Ramos (cell line): ENCODE data around the gene CC2D1A.

Source experiments
- in situ Hi-C: fragments of 300-500 bp; cut with MboI; formaldehyde crosslinking; loops from one replicate; pipeline ENCODE4 v1.14.3; 2022; ENCODE audit warnings: low sequenced_read_pairs; ENCODE audit not compliant: unreplicated experiment

Gene CC2D1A

GRCh38 chr19:13931391-13932148 lies 25.6 kb downstream of the CC2D1A start:
- in situ Hi-C loops = no loop called here

GRCh38 chr19:13932149-13932637 lies 26.2 kb downstream of the CC2D1A start:
- in situ Hi-C loops = no loop called here

DNA sequence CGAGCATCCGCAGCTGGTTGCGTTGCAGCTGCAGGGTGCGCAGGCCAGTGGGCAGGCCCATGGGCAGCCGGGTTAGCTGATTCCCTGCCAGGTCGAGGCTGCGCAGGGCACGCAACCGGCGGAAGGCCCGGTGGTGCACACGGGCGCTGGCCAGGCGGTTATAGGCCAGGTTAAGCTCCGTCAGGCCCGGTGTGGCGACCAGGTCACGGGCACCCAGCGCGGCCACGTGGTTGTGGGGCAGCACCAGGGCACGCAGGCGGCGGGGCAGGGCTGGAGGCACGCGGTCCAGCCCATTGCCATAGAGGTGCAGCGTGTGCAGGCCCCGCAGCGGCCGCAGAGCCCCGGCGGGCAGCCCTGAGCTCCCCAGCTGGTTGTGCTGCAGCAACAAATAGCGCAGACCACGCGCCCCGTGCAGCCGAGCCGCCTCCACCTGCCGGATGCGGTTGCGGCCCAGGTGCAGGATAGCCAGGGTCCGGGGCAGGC lies 27.0 kb downstream of the CC2D1A start:
- in situ Hi-C loops = no loop called here

DNA sequence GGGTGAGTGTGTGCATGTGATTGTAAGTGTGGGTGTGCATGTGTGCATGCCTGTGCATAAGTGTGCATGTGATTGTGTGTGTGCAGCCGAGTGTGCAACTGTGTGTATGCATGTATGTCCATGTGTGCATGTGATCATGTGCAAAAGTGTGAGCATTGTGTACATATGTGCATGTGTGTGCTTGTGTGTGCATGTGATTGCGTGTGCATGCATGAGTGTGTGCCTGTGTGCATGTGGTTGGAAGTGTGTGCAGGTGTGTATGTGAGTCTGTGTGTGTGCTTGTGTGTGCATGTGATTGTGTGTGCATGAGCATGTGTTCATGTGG lies 28.7 kb downstream of the CC2D1A start:
- in situ Hi-C loops = no loop called here

GRCh38 chr19:13935765-13936510 lies 29.9 kb downstream of the CC2D1A start:
- in situ Hi-C loops = no loop called here

- in situ Hi-C loops = no loop called here
Observed at GRCh38 chr19:13937479-13938300, 31.7 kb downstream of the CC2D1A start.

- in situ Hi-C loops = no loop called here
Observed at GRCh38 chr19:13938301-13939064, 32.5 kb downstream of the CC2D1A start, which contains the start of gene PODNL1. Gene PODNL1 (minus strand): TSS chr19:13938417. CDS start chr19:13938181, 236 bp downstream.

DNA sequence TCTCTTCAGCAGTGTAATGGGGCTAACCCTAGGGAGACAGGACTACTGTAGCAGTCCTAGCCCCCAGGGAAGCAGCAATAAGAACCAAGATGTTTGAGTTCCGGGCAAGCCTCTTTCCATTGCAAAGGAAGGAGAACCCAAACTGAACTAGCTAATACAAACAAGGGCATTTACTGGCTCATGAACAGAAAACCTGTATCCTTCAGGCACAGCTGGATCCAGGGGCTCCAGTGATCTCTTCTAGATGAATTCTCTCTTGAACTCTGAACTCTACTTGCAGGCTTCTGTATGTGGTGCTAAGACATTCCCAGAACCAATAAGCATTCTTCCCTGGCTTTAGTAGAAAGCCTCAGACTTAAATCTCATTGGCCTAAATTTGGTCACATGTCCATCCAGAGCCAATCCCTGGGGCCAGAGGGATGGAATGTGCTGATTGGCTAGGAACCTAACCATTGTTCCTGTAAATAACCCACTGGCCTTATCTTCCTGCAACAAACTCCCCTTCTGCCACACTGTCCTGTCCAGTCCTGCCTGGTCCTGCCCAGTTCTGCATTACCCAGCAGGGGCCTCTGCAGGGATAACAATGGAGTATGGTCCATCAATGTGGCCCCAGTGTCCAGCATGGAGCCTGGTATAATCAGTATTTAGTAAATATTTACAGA lies 36.2 kb downstream of the CC2D1A start:
- in situ Hi-C loops = no loop called here

DNA sequence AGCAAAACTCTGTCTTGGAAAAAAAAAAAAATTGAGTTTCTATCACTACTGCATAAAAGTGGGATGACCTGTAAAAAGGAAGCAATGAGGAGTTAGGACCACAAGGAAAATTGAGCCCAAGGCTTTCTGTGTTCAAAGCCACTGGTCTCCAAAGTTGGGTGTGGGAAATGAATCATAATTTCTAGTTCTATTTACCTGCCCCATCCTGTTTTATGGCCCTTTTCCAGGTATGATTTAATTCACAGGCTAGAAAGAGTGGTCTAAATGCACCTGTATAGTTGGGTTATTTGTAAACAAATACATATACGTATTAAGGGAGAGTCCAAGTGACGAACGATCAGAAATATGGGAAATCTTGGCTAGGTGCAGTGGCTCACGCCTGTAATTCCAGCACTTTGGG lies 40.4 kb downstream of the CC2D1A start:
- in situ Hi-C loops = no loop called here

- in situ Hi-C loops = no loop called here
Observed at GRCh38 chr19:13951043-13951442, 45.0 kb downstream of the CC2D1A start.

- in situ Hi-C loops = no loop called here
Observed at GRCh38 chr19:13951799-13952153, 45.8 kb downstream of the CC2D1A start.

- in situ Hi-C loops = no loop called here
Observed at GRCh38 chr19:13952154-13952930, 46.3 kb downstream of the CC2D1A start, which contains the start of gene DCAF15. Gene DCAF15 (plus strand): TSS chr19:13952509. CDS start chr19:13952513, 4 bp downstream.

DNA sequence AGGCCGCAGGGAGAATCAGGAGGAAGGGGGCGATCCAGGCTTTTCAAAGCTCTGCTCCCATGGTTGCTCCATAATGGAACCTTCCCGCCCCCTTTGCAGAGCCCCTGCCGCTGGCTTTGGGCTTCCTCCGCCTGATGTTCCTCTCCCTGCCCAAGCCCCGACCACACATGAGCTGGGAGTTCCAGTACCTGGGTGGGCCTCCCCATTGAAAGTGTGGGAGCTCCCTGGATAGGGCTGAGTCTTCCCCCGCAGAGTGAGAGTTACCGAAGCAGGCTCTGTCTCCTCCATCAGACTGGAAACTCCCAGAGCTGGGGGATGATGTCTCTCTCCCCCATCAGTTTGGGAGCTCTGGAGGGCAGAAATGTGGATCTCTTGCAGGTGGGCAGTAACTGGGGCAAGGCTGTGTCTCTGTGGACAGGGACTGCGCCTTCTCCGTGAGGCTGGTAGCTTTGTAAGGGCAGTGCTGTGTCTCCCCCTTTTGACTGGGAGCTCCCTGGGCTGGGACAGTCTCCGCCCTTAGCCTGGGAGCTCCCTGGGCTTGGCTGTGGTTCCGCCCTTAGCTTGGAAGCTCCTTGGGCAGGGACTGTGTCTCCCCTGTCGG lies 47.0 kb downstream of the CC2D1A start:
- in situ Hi-C loops = no loop called here

- in situ Hi-C loops = no loop called here
Observed at GRCh38 chr19:13954185-13954584, 48.2 kb downstream of the CC2D1A start.

GRCh38 chr19:13955662-13956364 lies 49.8 kb downstream of the CC2D1A start:
- in situ Hi-C loops = no loop called here

DNA sequence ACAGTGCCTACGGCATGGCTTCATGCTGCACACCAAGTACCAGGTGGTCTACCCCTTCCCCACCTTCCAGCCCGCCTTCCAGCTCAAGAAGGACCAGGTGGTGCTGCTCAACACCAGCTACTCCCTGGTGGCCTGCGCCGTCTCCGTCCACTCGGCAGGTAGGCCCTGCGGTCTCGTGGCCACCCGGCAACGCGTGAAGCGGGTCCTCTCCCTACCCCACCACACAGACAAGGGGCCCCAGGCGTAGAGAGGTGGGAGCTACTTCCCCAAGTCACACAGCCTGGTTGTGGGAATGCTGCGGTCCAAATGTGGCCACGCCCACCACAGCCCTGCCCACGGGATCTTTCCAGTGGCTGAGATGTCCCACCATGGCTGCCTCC lies 50.4 kb downstream of the CC2D1A start:
- in situ Hi-C loops = no loop called here

- in situ Hi-C loops = no loop called here
Observed at GRCh38 chr19:13957051-13957450, 51.0 kb downstream of the CC2D1A start.

- in situ Hi-C loops = no loop called here
Observed at GRCh38 chr19:13958043-13958442, 52.0 kb downstream of the CC2D1A start.
